HEK293T (cell line): ENCODE data around the gene DPYSL4.

Experiments
- CTCF ChIA-PET: fragments of 350-600 bp; formaldehyde crosslinking; extraction: SDS; loops from one replicate; lab custom pipeline; 2021; ENCODE audit warnings: antibody characterized with exemption, inconsistent platforms; lab: Yijun Ruan, JAX
- POLR2A ChIA-PET: fragments of 350-600 bp; formaldehyde crosslinking; extraction: SDS; loops from one replicate; lab custom pipeline; 2020; ENCODE audit warnings: antibody characterized with exemption, inconsistent platforms; lab: Yijun Ruan, JAX
- DNase-seq: peaks from one replicate; pipeline ENCODE4 v3.0.0; 2012; ENCODE audit warnings: mixed read lengths; ENCODE audit errors: extremely low spot score
- ARNT ChIP-seq: fragments of 450-650 bp; IDR thresholded peaks from 2 replicates; pipeline ENCODE4 v1.6.1; 2017; ENCODE audit warnings: mild to moderate bottlenecking
- BHLHE40 ChIP-seq: fragments of 450-650 bp; IDR thresholded peaks from 2 replicates; pipeline ENCODE4 v1.6.1; 2016; ENCODE audit warnings: mild to moderate bottlenecking, moderate library complexity, borderline replicate concordance
- CTBP1 ChIP-seq: fragments of 450-650 bp; IDR thresholded peaks from 2 replicates; pipeline ENCODE4 v1.6.1; 2016; ENCODE audit warnings: borderline replicate concordance
- ELF4 ChIP-seq: fragments of 450-650 bp; IDR thresholded peaks from 2 replicates; pipeline ENCODE4 v1.6.1; 2017; ENCODE audit warnings: antibody characterized with exemption
- FOXA1 ChIP-seq: fragments of 450-650 bp; IDR thresholded peaks from 2 replicates; pipeline ENCODE4 v1.6.1; 2016; ENCODE audit warnings: mild to moderate bottlenecking
- FOXK2 ChIP-seq: fragments of 450-650 bp; IDR thresholded peaks from 2 replicates; pipeline ENCODE4 v1.6.1; 2016; ENCODE audit warnings: mild to moderate bottlenecking
- FOXM1 ChIP-seq: fragments of 450-650 bp; IDR thresholded peaks from 2 replicates; pipeline ENCODE4 v1.6.1; 2017; ENCODE audit warnings: mild to moderate bottlenecking, borderline replicate concordance
- HDGF ChIP-seq: fragments of 450-650 bp; IDR thresholded peaks from 2 replicates; pipeline ENCODE4 v1.6.1; 2017; ENCODE audit warnings: antibody characterized with exemption, borderline replicate concordance
- L3MBTL2 ChIP-seq: fragments of 450-650 bp; conservative IDR thresholded peaks from 2 replicates; pipeline ENCODE4 v1.6.1; 2016; ENCODE audit warnings: mild to moderate bottlenecking
- LEF1 ChIP-seq: fragments of 450-650 bp; IDR thresholded peaks from 2 replicates; pipeline ENCODE4 v1.6.1; 2017; ENCODE audit warnings: mild to moderate bottlenecking, borderline replicate concordance
- NFRKB ChIP-seq: fragments of 450-650 bp; IDR thresholded peaks from 2 replicates; pipeline ENCODE4 v1.6.1; 2016; ENCODE audit warnings: mild to moderate bottlenecking, moderate library complexity
- SP1 ChIP-seq: fragments of 450-650 bp; IDR thresholded peaks from 2 replicates; pipeline ENCODE4 v1.6.1; 2017
- SUZ12 ChIP-seq: fragments of 450-650 bp; IDR thresholded peaks from 2 replicates; pipeline ENCODE4 v1.6.1; 2016; ENCODE audit warnings: mild to moderate bottlenecking
- TARDBP ChIP-seq: fragments of 450-650 bp; IDR thresholded peaks from 2 replicates; pipeline ENCODE4 v1.6.1; 2016
- ZNF384 ChIP-seq: fragments of 450-650 bp; IDR thresholded peaks from 2 replicates; pipeline ENCODE4 v1.6.1; 2016
- TF ChIP-seq, protein P1 (sequence below): fragments of 450-650 bp; IDR thresholded peaks from 2 replicates; pipeline ENCODE4 v1.6.1; 2016

The DPYSL4 gene

DNA sequence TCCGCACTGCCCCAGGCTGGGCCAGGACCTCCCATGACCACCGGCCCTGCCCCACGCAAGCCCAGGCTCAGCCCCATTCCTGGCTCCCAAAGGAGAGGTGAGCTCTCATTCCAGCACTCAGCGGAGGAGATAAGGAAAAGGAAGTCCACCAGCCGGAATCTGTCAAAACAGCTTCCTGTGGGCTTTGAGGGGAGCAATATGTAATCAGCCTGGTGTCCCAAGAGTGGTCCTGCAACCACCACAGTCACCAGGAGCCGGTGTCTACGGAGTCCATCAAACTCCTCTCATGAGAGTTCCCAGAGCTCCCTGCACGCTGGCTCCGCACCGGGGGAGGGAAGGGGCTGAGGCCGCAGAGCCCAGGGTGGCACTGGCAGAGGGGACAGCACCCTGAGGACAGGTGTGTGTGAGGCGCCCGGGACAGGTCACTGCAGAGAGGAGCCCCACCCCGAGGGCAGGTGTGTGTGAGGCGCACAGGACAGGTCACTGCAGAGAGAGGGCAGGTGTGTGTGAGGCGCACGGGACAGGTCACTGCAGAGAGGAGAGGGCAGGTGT is 63.2 kb downstream of the DPYSL4 start:
- TF ChIP-seq FOXK2 (no peak), ARNT (no peak), FOXA1 (no peak), ELF4 (no peak), BHLHE40 (no peak), CTBP1 (no peak), ZNF384 (no peak), LEF1 (no peak), FOXM1 (no peak), SP1 (no peak), HDGF (no peak), L3MBTL2 (no peak), NFRKB (no peak), SUZ12 (no peak), TARDBP (no peak)
- TF ChIP-seq, protein P1, sequence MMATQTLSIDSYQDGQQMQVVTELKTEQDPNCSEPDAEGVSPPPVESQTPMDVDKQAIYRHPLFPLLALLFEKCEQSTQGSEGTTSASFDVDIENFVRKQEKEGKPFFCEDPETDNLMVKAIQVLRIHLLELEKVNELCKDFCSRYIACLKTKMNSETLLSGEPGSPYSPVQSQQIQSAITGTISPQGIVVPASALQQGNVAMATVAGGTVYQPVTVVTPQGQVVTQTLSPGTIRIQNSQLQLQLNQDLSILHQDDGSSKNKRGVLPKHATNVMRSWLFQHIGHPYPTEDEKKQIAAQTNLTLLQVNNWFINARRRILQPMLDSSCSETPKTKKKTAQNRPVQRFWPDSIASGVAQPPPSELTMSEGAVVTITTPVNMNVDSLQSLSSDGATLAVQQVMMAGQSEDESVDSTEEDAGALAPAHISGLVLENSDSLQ, result no peak
- ChIA-PET CTCF (interaction anchor here (0.9 kb wide), 1 partner anchor 30 kb away, joined by 3 read pairs; no protein-coding TSS in a partner anchor), POLR2A (no interaction called here)
- no peak for DNase-seq

DNA sequence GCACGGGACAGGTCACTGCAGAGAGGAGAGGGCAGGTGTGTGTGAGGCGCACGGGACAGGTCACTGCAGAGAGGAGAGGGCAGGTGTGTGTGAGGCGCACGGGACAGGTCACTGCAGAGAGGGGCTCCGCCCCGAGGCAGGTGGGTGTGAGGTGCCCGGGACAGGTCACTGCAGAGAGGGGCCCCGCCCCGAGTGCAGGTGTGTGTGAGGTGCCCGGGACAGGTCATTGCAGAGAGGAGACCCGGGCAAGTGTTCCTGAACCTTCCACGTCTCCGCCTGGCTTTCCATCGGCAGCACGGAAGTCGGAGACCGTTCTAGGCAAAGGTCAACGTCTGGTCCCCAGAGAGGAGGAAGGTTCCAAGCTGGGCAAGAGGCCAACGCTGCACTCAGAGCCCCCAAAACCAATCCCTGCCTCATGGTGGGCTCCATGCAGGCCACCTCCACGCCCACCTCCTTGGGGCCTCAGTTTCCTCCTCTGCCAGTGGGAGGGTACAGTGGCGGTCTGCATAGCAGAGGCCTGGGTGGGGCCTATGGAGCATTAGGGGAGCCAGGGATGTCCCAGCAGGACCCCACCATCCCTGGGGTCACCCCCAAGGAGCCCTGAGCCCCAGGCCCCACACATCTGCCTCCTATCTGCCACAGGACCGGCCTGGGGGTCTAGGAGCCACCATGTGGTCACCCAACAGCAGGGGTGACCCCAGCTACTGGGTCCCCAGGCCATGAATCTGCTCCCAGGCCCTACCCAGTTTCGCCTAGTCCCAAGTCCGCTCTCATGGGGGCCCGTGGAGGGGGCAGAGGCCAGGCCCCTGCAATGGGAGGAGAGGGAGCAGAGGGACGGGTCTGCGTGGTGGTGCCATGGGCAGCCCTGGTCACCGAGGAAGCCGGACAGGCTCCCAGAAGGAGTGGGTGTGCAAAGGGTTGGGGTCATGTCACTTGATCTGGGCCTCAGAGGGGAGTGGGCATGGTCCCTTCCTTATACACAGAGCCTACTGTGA is 64.0 kb downstream of the DPYSL4 start:
- TF ChIP-seq TARDBP (no peak), HDGF (no peak), FOXK2 (no peak), ZNF384 (no peak), LEF1 (no peak), FOXM1 (no peak), CTBP1 (no peak), ARNT (no peak), SP1 (no peak), NFRKB (no peak), BHLHE40 (no peak), ELF4 (no peak), SUZ12 (no peak)
- TF ChIP-seq, protein P1, result no peak
- DNase-seq, result no peak
- POLR2A ChIA-PET, result no interaction called here
- CTCF ChIA-PET, result no interaction called here

DNA sequence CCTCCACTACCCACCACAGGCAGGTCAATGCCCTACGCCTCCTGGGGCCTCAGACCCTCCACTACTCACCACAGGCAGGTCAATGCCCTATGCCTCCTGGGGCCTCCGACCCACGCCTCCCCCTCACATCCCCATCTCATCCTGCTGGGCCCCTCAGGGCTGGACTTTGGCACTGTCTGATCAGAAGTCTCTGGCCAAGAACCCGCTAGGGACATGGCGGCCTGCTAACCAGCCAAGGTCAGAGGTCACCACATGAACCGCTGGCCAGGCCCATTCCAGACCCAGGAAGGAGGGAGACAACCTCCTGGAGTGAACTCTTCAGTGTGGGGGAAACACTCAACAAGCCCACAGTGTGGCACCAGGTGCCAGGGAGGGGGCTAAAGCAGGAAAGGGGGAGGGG is 65.2 kb downstream of the DPYSL4 start:
- no peak for DNase-seq
- TF ChIP-seq L3MBTL2 (no peak), SP1 (no peak), ZNF384 (no peak), BHLHE40 (no peak), LEF1 (no peak), ELF4 (no peak), FOXA1 (no peak), NFRKB (no peak), FOXK2 (no peak)
- ChIA-PET POLR2A (no interaction called here), CTCF (interaction anchor here (0.6 kb wide), 1 partner anchor 33 kb away, joined by 3 read pairs; no protein-coding TSS in a partner anchor)

DNA sequence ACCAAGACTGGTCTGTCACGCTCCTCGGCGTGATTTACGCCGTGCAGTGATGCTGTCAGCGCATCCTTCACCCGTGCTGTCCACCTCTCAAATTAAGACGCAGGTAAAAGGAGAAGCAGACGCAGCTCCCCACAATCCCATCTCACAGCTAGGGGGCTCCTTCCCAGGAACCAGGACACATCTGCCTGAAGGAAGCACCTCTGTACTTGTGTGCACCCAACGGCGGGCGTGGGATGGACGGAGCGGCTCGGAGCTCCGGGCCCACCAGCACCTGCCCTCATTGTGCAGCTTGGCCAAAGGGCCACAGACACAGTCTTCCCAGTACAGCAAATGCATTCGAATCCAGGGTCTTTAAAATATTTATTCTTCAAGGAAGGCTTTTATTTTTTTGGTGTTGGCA is 65.7 kb downstream of the DPYSL4 start:
- TF ChIP-seq, protein P1, result no peak
- TF ChIP-seq FOXM1 (no peak), ELF4 (no peak), SUZ12 (no peak), ZNF384 (no peak), CTBP1 (no peak), LEF1 (no peak), SP1 (no peak)
- CTCF ChIA-PET, result interaction anchor here (0.6 kb wide), 1 partner anchor 33 kb away, joined by 3 read pairs; no protein-coding TSS in a partner anchor
- POLR2A ChIA-PET, result no interaction called here
- no peak for DNase-seq

DNA sequence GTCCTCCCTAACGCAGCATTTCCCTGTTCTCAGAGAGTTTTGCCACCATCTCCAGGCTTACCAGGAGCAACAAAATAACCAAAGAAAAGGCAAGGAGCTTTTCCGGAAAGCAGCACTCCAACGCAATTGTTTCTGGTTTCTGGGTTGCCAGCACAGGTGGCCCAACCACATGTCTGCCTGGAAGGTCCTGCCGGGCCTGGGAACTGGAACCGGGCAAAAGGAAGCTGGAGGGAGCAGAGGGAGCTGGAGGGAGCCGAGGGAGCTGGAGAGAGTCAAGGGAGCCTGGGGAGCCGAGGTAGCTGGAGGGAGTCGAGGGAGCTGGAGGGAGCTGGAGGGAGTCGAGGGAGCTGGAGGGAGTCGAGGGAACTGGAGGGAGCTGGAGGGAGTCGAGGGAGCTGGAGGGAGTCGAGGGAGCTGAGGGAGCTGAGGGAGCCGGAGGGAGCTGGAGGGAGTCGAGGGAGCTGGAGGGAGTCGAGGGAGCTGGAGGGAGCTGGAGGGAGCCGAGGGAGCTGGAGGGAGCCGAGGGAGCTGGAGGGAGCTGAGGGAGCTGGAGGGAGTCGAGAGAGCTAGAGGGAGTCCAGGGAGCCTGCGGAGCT is 66.4 kb downstream of the DPYSL4 start:
- ChIA-PET POLR2A (no interaction called here), CTCF (interaction anchor here (0.6 kb wide), 1 partner anchor 25 kb away, joined by 3 read pairs; no protein-coding TSS in a partner anchor)
- TF ChIP-seq L3MBTL2, result no peak
- no peak for TF ChIP-seq ZNF384
- no peak for TF ChIP-seq FOXK2
- no peak for TF ChIP-seq SP1
- no peak for TF ChIP-seq BHLHE40
- TF ChIP-seq CTBP1, result no peak
- no peak for TF ChIP-seq ARNT
- no peak for TF ChIP-seq FOXA1
- no peak for TF ChIP-seq ELF4
- TF ChIP-seq LEF1, result no peak
- TF ChIP-seq, protein P1, result no peak
- no peak for TF ChIP-seq SUZ12
- TF ChIP-seq HDGF, result no peak
- TF ChIP-seq NFRKB, result no peak
- no peak for DNase-seq
